Lung (tissue), 12 donors: ENCODE measurements around the gene UBE2V1. TPM values are rescaled to one million over a fixed set of nuclear protein-coding genes. Genes with fewer than 3 reads are reported as not detected.

Experiments
- ATAC-seq: fragments of 200-7000 bp; cut with Tn5 transposase; one replicate; pipeline ENCODE4 v1.9.1; 2020; ENCODE audit warnings: moderate number of reproducible peaks; ENCODE audit not compliant: insufficient read depth, low FRiP score
- DNase-seq, 3 donors: peaks; one replicate each; pipeline ENCODE4 v3.0.0-alpha.2; 2013 to 2017
- H3K27ac ChIP-seq, 2 donors: one replicate each; pipeline ENCODE4 v1.5.1; 2013; ENCODE audit warnings: mild to moderate bottlenecking in 2 of 2, moderate library complexity in 2 of 2, control low read depth in 1 of 2, inconsistent platforms in 1 of 2, low read depth in 1 of 2, low read length in 1 of 2
- H3K27me3 ChIP-seq, 3 donors: one replicate each; pipeline ENCODE4 v1.5.1; 2013; ENCODE audit warnings: low read length in 2 of 3; ENCODE audit not compliant: control insufficient read depth in 3 of 3, insufficient read depth in 3 of 3
- H3K36me3 ChIP-seq, 4 donors: one replicate each; pipeline ENCODE4 v1.5.1; 2013; ENCODE audit warnings: low read length in 4 of 4, mild to moderate bottlenecking in 1 of 4, moderate library complexity in 1 of 4; ENCODE audit not compliant: control insufficient read depth in 4 of 4, insufficient read depth in 4 of 4
- H3K4me1 ChIP-seq, 5 donors: one replicate each; pipeline ENCODE4 v1.5.1; 2013; ENCODE audit warnings: low read length in 5 of 5, mild to moderate bottlenecking in 2 of 5, moderate library complexity in 1 of 5; ENCODE audit not compliant: control insufficient read depth in 5 of 5, insufficient read depth in 5 of 5
- H3K4me3 ChIP-seq: one replicate; pipeline ENCODE4 v1.5.1; 2013; ENCODE audit warnings: mild to moderate bottlenecking, control low read depth, moderate library complexity
- H3K9ac ChIP-seq, 2 donors: one replicate each; pipeline ENCODE4 v1.5.1; 2013; ENCODE audit warnings: low read length in 2 of 2, control low read depth in 1 of 2; ENCODE audit not compliant: insufficient read depth in 1 of 2
- H3K9me3 ChIP-seq, 4 donors: one replicate each; pipeline ENCODE4 v1.5.1; 2013; ENCODE audit warnings: low read length in 3 of 4, mild to moderate bottlenecking in 1 of 4, moderate library complexity in 1 of 4; ENCODE audit not compliant: control insufficient read depth in 4 of 4, insufficient read depth in 3 of 4
- CTCF ChIP-seq: IDR thresholded peaks from 2 replicates; pipeline ENCODE4 v1.5.1; 2012; ENCODE audit warnings: mild to moderate bottlenecking; ENCODE audit errors: control extremely low read depth, extremely low read depth
- WGBS, 2 donors: extraction: QIAGEN DNeasy Blood & Tissue Kit; methylation state at CpG; one replicate each; pipeline ENCODE4 v1.1.7; 2013; 5-methylcytosine and 5-hydroxymethylcytosine counted together
- polyA plus RNA-seq, 2 donors: library from polyadenylated mRNA; stranded (reverse); fragments of 200-250 nt; gene quantifications; one replicate each; pipeline ENCODE4 v1.2.1, GENCODE V29; 2013
- total RNA-seq, 2 donors: library from RNA; depleted of rRNA in 1 of 2; stranded (reverse); fragments of >200 nt in 1 of 2; gene quantifications; one replicate each; pipeline ENCODE4 v1.2.1, GENCODE V29; 2014 to 2021
- donor health status: control.
- donor health status: control.
- donor health status: Bipolar disorder and iron deficiency.
- donor health status: healthy.
- donor health status: DM: yes; HTN: yes; CAD: no.

Gene UBE2V1
- total and polyA plus RNA-seq, 4 donors, result 56.4 to 103 (median 69.2) TPM

- Histone ChIP-seq H3K36me3 (peaks cover 9 to 29% (median 20%) of the 10 kb centered on the region in 4 donors), H3K9me3 (no peaks in the 10 kb centered on the region), H3K9ac (no peak overlapping the region), H3K4me3 (no peak overlapping the region), H3K27me3 (no peaks in the 10 kb centered on the region), H3K27ac (no peak overlapping the region), H3K4me1 (peaks cover 0 to 10% (median 0%) of the 10 kb centered on the region in 5 donors)
- DNase-seq, result no peak
- no peak for TF ChIP-seq CTCF
- no peak for ATAC-seq
- WGBS, 2 donors, result 84 to 87% methylated on average over 4 of the region's 4 CpGs
Measured at GRCh38 chr20:50092436-50092835, 20.5 kb downstream of the UBE2V1 start.

- no peak for TF ChIP-seq CTCF
- no peak for DNase-seq
- Histone ChIP-seq H3K27ac (no peak overlapping the region), H3K36me3 (peaks cover 5 to 21% (median 13%) of the 10 kb centered on the region in 4 donors), H3K9ac (no peak overlapping the region), H3K9me3 (no peaks in the 10 kb centered on the region), H3K4me3 (no peak overlapping the region), H3K27me3 (no peaks in the 10 kb centered on the region), H3K4me1 (peaks cover 5 to 11% (median 8%) of the 10 kb centered on the region in 5 donors)
- ATAC-seq, result no peak
- WGBS, 2 donors, result 90% methylated on average over 2 of the region's 2 CpGs
Measured at GRCh38 chr20:50089787-50090177, 23.2 kb downstream of the UBE2V1 start.

- WGBS, 2 donors, result 91 to 92% methylated on average over 5 of the region's 5 CpGs
- no peaks in the 10 kb centered on the region for H3K27me3 ChIP-seq
- no peak overlapping the region for H3K9ac ChIP-seq
- no peak overlapping the region for H3K27ac ChIP-seq
- peaks cover 5 to 11% (median 8%) of the 10 kb centered on the region in 5 donors for H3K4me1 ChIP-seq
- no peak overlapping the region for H3K4me3 ChIP-seq
- TF ChIP-seq CTCF, result no peak
- no peaks in the 10 kb centered on the region for H3K9me3 ChIP-seq
- peaks cover 3 to 15% (median 10%) of the 10 kb centered on the region in 4 donors for H3K36me3 ChIP-seq
- ATAC-seq, result no peak
- DNase-seq, result no peak
Measured at GRCh38 chr20:50089140-50089786, 23.7 kb downstream of the UBE2V1 start.

- Histone ChIP-seq H3K9ac (no peak overlapping the region), H3K9me3 (no peaks in the 10 kb centered on the region), H3K36me3 (peaks cover 3 to 18% (median 13%) of the 10 kb centered on the region in 4 donors), H3K4me3 (no peak overlapping the region), H3K4me1 (peaks cover 5 to 11% (median 6%) of the 10 kb centered on the region in 5 donors), H3K27me3 (no peaks in the 10 kb centered on the region), H3K27ac (no peak overlapping the region)
- ATAC-seq (no peak), DNase-seq (no peak)
- no peak for TF ChIP-seq CTCF
- WGBS, 2 donors, result 69 to 78% methylated on average over 2 of the region's 2 CpGs
Measured at GRCh38 chr20:50088022-50088421, 24.9 kb downstream of the UBE2V1 start.
